ENCODE results near the gene FAM180A. TPM values are rescaled to one million over a fixed set of nuclear protein-coding genes. Genes with fewer than 3 reads are reported as not detected.

The FAM180A gene
- total RNA-seq, 1 donor from 2014 or later: not detected

DNA sequence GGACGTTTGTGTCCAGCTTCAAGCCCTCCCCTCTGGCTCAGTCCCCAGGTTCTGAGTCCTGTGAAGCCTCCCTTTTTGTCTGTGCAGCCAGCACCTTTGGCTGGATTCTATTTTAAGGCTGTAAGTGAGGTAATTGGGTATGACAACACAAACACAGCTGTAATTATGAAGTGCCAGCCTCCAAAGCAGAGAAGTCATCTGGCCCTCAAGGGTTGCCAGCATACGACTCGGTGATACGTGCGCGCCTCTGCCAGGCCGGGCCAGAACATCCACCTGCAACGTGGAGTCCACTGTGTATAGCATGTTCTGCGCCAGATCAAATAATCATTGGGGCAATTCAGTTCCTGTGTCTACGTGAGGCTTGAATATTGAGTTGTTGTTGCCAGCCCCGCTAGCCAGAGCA is 6.7 kb upstream of the FAM180A start:
- Mint-ChIP-seq H3K4me1 (ENCODE audit: unreplicated experiment) (peaks cover 16% of the 10 kb centered on the region), H3K27ac (ENCODE audit: unreplicated experiment) (no peak overlapping the region), H3K9me3 (ENCODE audit: unreplicated experiment) (no peaks in the 10 kb centered on the region), H3K27me3 (ENCODE audit: unreplicated experiment) (no peaks in the 10 kb centered on the region), H3K36me3 (ENCODE audit: low read depth, unreplicated experiment) (peaks cover 4% of the 10 kb centered on the region), H3K4me3 (ENCODE audit: unreplicated experiment) (no peak overlapping the region)
- TF ChIP-seq, protein P1, sequence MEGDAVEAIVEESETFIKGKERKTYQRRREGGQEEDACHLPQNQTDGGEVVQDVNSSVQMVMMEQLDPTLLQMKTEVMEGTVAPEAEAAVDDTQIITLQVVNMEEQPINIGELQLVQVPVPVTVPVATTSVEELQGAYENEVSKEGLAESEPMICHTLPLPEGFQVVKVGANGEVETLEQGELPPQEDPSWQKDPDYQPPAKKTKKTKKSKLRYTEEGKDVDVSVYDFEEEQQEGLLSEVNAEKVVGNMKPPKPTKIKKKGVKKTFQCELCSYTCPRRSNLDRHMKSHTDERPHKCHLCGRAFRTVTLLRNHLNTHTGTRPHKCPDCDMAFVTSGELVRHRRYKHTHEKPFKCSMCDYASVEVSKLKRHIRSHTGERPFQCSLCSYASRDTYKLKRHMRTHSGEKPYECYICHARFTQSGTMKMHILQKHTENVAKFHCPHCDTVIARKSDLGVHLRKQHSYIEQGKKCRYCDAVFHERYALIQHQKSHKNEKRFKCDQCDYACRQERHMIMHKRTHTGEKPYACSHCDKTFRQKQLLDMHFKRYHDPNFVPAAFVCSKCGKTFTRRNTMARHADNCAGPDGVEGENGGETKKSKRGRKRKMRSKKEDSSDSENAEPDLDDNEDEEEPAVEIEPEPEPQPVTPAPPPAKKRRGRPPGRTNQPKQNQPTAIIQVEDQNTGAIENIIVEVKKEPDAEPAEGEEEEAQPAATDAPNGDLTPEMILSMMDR (IDR thresholded peaks at IDR 0.05; ENCODE audit: unreplicated experiment): no peak
- DNase-seq (ENCODE audit: low spot score): no peak

DNA sequence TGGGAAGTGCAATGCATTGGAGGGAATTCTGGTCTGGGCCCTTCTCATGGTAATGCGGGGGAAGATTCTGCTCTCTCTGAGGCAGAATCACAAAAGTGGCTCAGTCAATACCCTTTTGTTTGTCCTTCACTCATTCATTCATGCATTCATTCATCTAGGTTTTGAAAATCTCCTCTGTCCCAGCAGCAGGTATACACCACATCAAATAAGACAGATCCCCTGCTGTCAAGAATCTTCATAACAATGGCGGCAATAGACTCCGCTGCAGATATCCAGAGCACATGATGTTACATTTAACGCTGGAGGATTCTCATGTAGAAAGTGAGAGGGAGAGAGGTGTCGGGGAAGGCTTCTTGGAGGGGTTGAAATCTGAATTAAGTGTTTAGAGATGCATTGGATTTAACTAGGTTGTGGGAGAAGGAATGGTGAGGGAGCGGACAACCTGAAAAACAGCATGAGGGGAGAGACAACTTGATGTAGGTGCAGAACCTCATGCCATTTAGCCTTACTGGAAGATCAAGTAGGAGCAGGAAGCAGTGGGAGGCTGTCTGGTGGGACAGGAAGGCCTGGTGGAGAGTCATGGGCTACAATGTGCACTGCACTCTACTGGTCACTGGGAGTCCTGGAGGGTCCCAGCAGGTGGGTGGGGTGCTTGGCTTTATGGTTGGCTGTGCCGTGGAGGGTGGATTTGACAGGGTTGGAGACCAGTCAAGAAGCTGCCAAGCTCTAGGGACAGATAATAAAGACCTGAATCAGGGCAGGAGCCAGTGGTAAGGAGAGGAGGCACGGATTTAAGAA is 5.2 kb upstream of the FAM180A start:
- no peak for DNase-seq (ENCODE audit: low spot score)
- H3K27ac Mint-ChIP-seq (ENCODE audit: unreplicated experiment): no peak overlapping the region
- peaks cover 4% of the 10 kb centered on the region for H3K36me3 Mint-ChIP-seq (ENCODE audit: low read depth, unreplicated experiment)

DNA sequence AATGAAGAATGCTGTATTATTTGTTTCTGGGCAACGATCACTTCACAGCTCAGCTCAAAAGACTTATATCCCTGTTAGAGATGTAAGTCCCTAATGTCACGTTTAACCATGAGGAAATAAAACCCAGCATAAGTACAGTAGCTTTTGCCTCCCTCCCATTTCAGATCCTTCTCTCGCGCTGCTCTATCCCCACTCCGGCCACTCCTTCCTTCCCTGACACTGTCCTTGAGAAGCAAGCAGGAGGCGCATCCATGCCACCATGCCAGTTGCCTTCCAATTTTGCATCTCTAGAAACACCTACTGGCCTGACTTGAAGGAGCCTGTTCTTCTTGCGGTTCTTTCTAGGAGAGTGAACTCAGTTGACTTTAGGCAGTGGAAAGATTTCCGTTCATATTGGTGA is 1.2 kb downstream of the FAM180A start:
- TF ChIP-seq, protein P1 (IDR thresholded peaks at IDR 0.05; ENCODE audit: unreplicated experiment): no peak
- H3K9me3 Mint-ChIP-seq (ENCODE audit: unreplicated experiment): no peaks in the 10 kb centered on the region
- no peak for DNase-seq (ENCODE audit: low spot score)
- H3K36me3 Mint-ChIP-seq (ENCODE audit: low read depth, unreplicated experiment): no peaks in the 10 kb centered on the region
- H3K4me3 Mint-ChIP-seq (ENCODE audit: unreplicated experiment): no peak overlapping the region
- no peaks in the 10 kb centered on the region for H3K27me3 Mint-ChIP-seq (ENCODE audit: unreplicated experiment)
- H3K27ac Mint-ChIP-seq (ENCODE audit: unreplicated experiment): no peak overlapping the region
- peaks cover 6% of the 10 kb centered on the region for H3K4me1 Mint-ChIP-seq (ENCODE audit: unreplicated experiment)

More for the DNA sequence above, 5.2 kb upstream of the FAM180A start:
- TF ChIP-seq, protein P1 (IDR thresholded peaks at IDR 0.05; ENCODE audit: unreplicated experiment): no peak
- no peak overlapping the region for H3K4me3 Mint-ChIP-seq (ENCODE audit: unreplicated experiment)
- H3K4me1 Mint-ChIP-seq (ENCODE audit: unreplicated experiment): peaks cover 10% of the 10 kb centered on the region
- no peaks in the 10 kb centered on the region for H3K9me3 Mint-ChIP-seq (ENCODE audit: unreplicated experiment)
- no peaks in the 10 kb centered on the region for H3K27me3 Mint-ChIP-seq (ENCODE audit: unreplicated experiment)

DNA sequence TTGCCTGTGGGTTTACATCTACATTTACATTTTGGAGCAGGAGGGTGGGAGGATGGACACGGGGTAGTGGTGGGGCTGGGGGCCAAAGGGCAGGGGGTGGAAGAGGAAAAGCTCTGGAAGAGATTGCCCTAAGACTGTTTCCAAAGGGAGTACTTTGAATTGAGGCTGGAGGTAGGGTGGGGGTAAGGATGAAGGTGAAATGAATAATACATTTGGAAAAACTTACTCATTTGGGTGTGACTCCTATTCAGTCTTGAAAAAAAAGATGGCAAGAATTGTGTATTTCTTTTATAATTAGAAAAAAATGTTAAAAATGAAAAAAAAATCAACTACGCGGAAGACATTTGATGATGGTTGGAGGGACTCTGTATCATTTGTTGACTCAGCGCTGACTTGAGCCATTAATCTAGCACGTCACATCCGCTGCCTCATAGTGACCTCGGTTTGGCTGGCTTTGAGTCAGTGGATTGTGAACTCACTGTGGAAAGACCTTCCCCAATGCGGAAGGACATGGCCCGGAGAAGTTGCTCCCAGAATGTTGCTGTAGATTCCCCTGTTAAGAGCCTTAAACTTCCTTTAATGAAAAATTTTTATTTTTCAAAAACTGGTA is 2.8 kb downstream of the FAM180A start:
- Mint-ChIP-seq H3K9me3 (ENCODE audit: unreplicated experiment) (no peaks in the 10 kb centered on the region), H3K36me3 (ENCODE audit: low read depth, unreplicated experiment) (no peaks in the 10 kb centered on the region), H3K27ac (ENCODE audit: unreplicated experiment) (no peak overlapping the region), H3K27me3 (ENCODE audit: unreplicated experiment) (no peaks in the 10 kb centered on the region), H3K4me3 (ENCODE audit: unreplicated experiment) (no peak overlapping the region), H3K4me1 (ENCODE audit: unreplicated experiment) (peaks cover 6% of the 10 kb centered on the region)
- TF ChIP-seq, protein P1 (IDR thresholded peaks at IDR 0.05; ENCODE audit: unreplicated experiment): no peak
- no peak for DNase-seq (ENCODE audit: low spot score)

Measured in endothelial cell (in vitro differentiated cells).